Epidermal melanocyte (primary cell): ENCODE data around the gene HELZ.

Source experiments
- DNase-seq: peaks from one replicate; pipeline ENCODE4 v3.0.0; 2011; ENCODE audit warnings: low spot score; ENCODE audit not compliant: insufficient read length

HELZ gene

GRCh38 chr17:67032985-67033384, 212.0 kb downstream of the HELZ start:
- DNase-seq, result no peak

GRCh38 chr17:67032382-67032781, 212.6 kb downstream of the HELZ start:
- no peak for DNase-seq

DNA sequence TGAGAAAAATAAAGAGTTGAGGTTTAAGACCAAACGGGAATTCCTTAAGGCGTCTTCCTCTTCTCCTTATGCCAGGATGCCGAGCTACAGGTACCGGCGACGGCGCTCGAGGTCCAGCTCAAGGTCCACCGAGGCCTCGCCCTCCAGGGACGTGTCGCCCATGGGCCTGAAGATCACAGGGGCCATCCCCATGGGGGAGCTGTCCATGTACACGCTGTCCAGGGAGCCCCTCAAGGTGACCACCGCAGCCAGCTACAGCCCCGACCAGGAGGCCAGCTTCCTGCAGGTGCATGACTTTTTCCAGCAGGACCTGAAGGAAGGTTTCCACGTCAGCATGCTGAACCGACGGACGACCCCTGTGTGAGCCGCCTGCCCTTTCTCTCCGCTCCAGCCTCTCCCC, 214.4 kb downstream of the HELZ start:
- DNase-seq, result no peak

- DNase-seq, result no peak
These were observed 217.9 kb downstream of the HELZ start for GRCh38 chr17:67027031-67027628.

GRCh38 chr17:67026341-67026740, 218.7 kb downstream of the HELZ start:
- DNase-seq, result no peak

DNA sequence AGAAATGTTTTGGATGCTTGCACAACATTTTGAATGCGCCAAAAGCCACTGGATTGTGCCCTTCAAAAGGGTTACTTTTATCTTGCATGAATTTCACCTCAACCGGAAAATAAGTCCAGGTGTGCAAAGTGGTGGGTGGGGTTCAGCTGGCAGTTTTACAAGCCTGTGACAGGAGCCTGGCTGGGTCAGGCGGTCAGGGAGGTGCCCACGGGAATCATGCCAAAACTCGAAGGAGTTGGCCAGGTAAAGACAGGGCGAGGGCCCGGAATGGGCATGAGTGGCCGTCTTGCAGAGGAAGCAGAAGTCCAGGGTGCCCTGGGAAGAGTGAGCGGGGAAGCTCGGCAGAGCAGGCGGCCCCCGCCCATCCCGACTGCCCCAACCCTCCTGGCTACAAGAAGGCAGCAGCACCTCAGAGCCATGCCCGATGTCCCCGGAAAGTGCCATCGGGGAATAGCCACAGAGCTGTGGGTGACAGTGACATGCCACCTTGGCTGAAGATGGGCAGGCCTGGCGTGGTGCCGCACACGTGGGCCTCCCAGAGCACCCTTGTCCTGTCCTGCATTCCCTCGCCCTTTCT, 219.7 kb downstream of the HELZ start:
- DNase-seq, result no peak

GRCh38 chr17:67024736-67025135, 220.3 kb downstream of the HELZ start:
- no peak for DNase-seq

- no peak for DNase-seq
These were observed 222.6 kb downstream of the HELZ start for GRCh38 chr17:67022451-67022810.

- DNase-seq, result no peak
These were observed 223.1 kb downstream of the HELZ start for GRCh38 chr17:67021743-67022450.

DNA sequence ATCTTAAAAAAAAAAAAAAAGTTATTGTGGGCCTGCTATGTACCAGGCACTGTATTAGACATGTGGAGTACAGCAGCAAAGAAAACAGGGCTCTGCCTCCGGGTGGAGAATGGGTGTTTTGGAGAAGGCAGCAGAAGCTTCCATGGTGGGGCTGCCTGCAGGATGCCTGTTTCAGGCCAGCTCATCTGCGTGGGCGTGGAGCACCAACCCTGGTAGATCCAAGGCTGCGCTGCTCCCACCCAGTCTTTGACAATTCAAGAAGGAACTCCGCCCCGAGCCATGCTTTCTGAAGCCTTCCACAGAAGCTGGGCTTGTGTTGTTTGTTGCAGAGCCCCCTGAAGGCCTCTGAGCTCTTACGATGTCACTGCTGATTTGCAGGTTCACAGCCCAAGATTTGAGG, 223.8 kb downstream of the HELZ start:
- no peak for DNase-seq
